ENCODE measurements around the gene BTN3A1.

DNA sequence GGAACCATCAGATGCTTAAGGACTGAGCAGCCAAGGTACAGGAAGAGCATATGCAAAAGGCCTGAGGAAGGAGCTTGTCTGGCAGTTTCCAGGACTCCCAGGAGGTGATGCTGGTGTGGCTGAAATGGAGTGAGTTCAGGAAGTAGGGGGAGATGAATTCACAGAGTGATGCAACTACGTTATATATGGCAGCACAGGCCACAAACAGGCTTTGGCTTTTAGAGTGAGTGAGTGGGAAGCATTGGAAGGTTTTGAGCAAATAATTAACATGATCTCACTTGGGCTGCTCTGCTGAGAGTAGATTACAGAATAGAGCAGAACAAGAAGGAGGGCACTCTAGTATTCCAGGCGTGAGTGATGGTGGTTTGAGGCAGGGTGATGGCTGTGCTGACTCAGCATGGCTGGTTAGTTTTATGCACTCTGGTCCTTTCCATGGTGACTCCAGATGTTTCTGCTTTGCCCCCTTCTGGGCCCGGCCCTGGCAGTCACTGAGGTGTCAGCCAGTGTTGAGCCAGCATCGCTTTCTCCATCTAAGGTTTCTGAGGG is 12.7 kb upstream of the BTN3A1 start:
- no peak for TF ChIP-seq POLR2A (IDR thresholded peaks at IDR 0.05)
- TF ChIP-seq CTCF (IDR thresholded peaks at IDR 0.05) = no peak
